Right lobe of liver (tissue), 6 donors: ENCODE data around the gene RRAGB. TPM values are rescaled to one million over a fixed set of nuclear protein-coding genes. Genes with fewer than 3 reads are reported as not detected.
"Not testable (repeated sequence)": the region's sequence is repeated elsewhere in the genome, so short reads cannot be mapped to it uniquely, and the experiment has no call there.

ENCODE experiments used
- ATAC-seq, 4 donors: fragments of 200-7000 bp; cut with Tn5 transposase; one replicate each; pipeline ENCODE4 v1.9.1; 2020; ENCODE audit warnings: mild to moderate bottlenecking in 4 of 4, moderate library complexity in 4 of 4
- DNase-seq, 3 donors: peaks; one replicate each; pipeline ENCODE4 v3.0.0-alpha.2; 2020
- H3K27ac ChIP-seq, 3 donors: fragments of 200-600 bp; one replicate each; pipeline ENCODE4 v1.8.0; 2022
- H3K27me3 ChIP-seq, 2 donors: fragments of 200-600 bp; one replicate each; pipeline ENCODE4 v1.8.0; 2022
- H3K36me3 ChIP-seq, 4 donors: fragments of 200-600 bp; sonication (generic) in 1 of 4; one replicate each; pipeline versions ENCODE4 v1.5.1 to v1.8.0; 2017 to 2022; ENCODE audit warnings: control low read depth in 1 of 4
- H3K4me1 ChIP-seq, 4 donors: fragments of 200-600 bp; sonication (generic) in 1 of 4; one replicate each; pipeline versions ENCODE4 v1.5.1 to v1.8.0; 2017 to 2022; ENCODE audit warnings: control low read depth in 1 of 4
- H3K4me3 ChIP-seq, 3 donors: fragments of 200-600 bp; one replicate each; pipeline ENCODE4 v1.8.0; 2022
- H3K9me3 ChIP-seq, 4 donors: fragments of 200-600 bp; sonication (generic) in 1 of 4; one replicate each; pipeline versions ENCODE4 v1.5.1 to v1.8.0; 2017 to 2022; ENCODE audit warnings: control low read depth in 1 of 4
- CTCF ChIP-seq, 4 donors: fragments of 200-600 bp in 3 of 4; fragments of 450-650 bp in 1 of 4; IDR thresholded peaks; one replicate each; pipeline versions ENCODE4 v1.5.1 to v1.8.0; 2016 to 2022; ENCODE audit warnings: antibody characterized with exemption in 4 of 4, mild to moderate bottlenecking in 2 of 4
- POLR2A ChIP-seq: fragments of 450-650 bp; IDR thresholded peaks from one replicate; pipeline ENCODE4 v1.6.1; 2017; ENCODE audit warnings: antibody characterized with exemption, mild to moderate bottlenecking
- WGBS: methylation state at CpG from one replicate; pipeline ENCODE4 v1.1.6; 2018; ENCODE audit warnings: low coverage, low lambda C conversion rate; ENCODE audit not compliant: insufficient coverage; ENCODE audit errors: missing lambda C conversion rate; 5-methylcytosine and 5-hydroxymethylcytosine counted together
- intact Hi-C, 2 donors: fragments of 100-400 bp; cut with DNase I; formaldehyde crosslinking; loops; one replicate each; pipeline versions ENCODE4 v1.11.2 to v1.14.1; 2022
- total RNA-seq, 6 experiments: library from RNA; depleted of rRNA in 2 of 6; stranded (reverse); fragments of >200 nt in 2 of 6; fragmentation: NEBNext Ultra II Directional in 3 of 6; extraction: Animal tissue kit (Norgen Biotek cat#: 25700) in 3 of 6; gene quantifications; one replicate each; pipeline versions ENCODE4 v1.1.0 to v1.2.4, GENCODE V29; 2016 to 2023
- donor health status: DM: no; HTN: yes; CAD: no.
- donor health status: DM: no; HTN: no; CAD: no.
- donor health status: DM: no; HTN: no; CAD: no.
- donor health status: DM: no; HTN: yes; CAD: no.
- donor health status: DM: no; HTN: yes; CAD: no.

The RRAGB gene
- total RNA-seq, 6 experiments from 2014 or later = 4.2 to 6.1 (median 4.8) TPM

- intact Hi-C loops = no loop called here
- WGBS = 80% methylated on average over 4 of the region's 4 CpGs
Measured at GRCh38 chrX:55758033-55758432, 40.5 kb downstream of the RRAGB start.

GRCh38 chrX:55759478-55759877 lies 41.9 kb downstream of the RRAGB start:
- Histone ChIP-seq H3K27ac (no peak overlapping the region), H3K36me3 (peaks cover 0 to 17% (median 0%) of the 10 kb centered on the region in 4 donors), H3K4me3 (no peak overlapping the region), H3K9me3 (no peaks in the 10 kb centered on the region), H3K4me1 (no peaks in the 10 kb centered on the region), H3K27me3 (no peaks in the 10 kb centered on the region)
- 72% methylated on average over 1 of the region's 1 CpG for WGBS
- intact Hi-C loops = no loop called here
- DNase-seq (no peak), ATAC-seq (no peak)
- TF ChIP-seq CTCF (IDR thresholded peaks at IDR 0.05) (no peak), POLR2A (no peak)

More at GRCh38 chrX:55758033-55758432, 40.5 kb downstream of the RRAGB start:
- Histone ChIP-seq H3K27ac (no peak overlapping the region), H3K4me1 (no peaks in the 10 kb centered on the region), H3K9me3 (no peaks in the 10 kb centered on the region), H3K4me3 (no peak overlapping the region), H3K27me3 (no peaks in the 10 kb centered on the region), H3K36me3 (peaks cover 0 to 17% (median 0%) of the 10 kb centered on the region in 4 donors)
- ATAC-seq (no peak), DNase-seq (no peak)
- no peak for TF ChIP-seq POLR2A
- no peak for TF ChIP-seq CTCF (IDR thresholded peaks at IDR 0.05)

GRCh38 chrX:55767100-55767499 lies 49.6 kb downstream of the RRAGB start:
- Histone ChIP-seq H3K27me3 (no peaks in the 10 kb centered on the region), H3K36me3 (no peaks in the 10 kb centered on the region), H3K27ac (no peak overlapping the region), H3K4me3 (no peak overlapping the region), H3K4me1 (no peaks in the 10 kb centered on the region), H3K9me3 (no peaks in the 10 kb centered on the region)
- DNase-seq = no peak
- intact Hi-C loops = no loop called here
- TF ChIP-seq CTCF (IDR thresholded peaks at IDR 0.05) (no peak), POLR2A (no peak)
- 50% methylated on average over 1 of the region's 1 CpG for WGBS
- ATAC-seq = no peak

- H3K9me3 ChIP-seq, intact Hi-C loops, DNase-seq, H3K4me1 ChIP-seq, H3K27me3 ChIP-seq, ATAC-seq, H3K36me3 ChIP-seq, H3K27ac ChIP-seq, H3K4me3 ChIP-seq: not testable (repeated sequence)
- no CpG with 5 or more reads among the region's 6 CpGs for WGBS
Measured at GRCh38 chrX:55774419-55774818, 56.9 kb downstream of the RRAGB start.

GRCh38 chrX:55777596-55777995 lies 60.0 kb downstream of the RRAGB start:
- no peaks in the 10 kb centered on the region for H3K9me3 ChIP-seq
- no peak overlapping the region for H3K27ac ChIP-seq
- H3K27me3 ChIP-seq = no peaks in the 10 kb centered on the region
- H3K4me3 ChIP-seq = no peak overlapping the region
- no peak for TF ChIP-seq CTCF (IDR thresholded peaks at IDR 0.05)
- no peak for TF ChIP-seq POLR2A
- intact Hi-C loops = no loop called here
- no peak for ATAC-seq
- no peaks in the 10 kb centered on the region for H3K36me3 ChIP-seq
- WGBS = 75% methylated on average over 2 of the region's 2 CpGs
- H3K4me1 ChIP-seq = no peaks in the 10 kb centered on the region
- no peak for DNase-seq
